ENCODE results near the gene SACM1L.

DNA sequence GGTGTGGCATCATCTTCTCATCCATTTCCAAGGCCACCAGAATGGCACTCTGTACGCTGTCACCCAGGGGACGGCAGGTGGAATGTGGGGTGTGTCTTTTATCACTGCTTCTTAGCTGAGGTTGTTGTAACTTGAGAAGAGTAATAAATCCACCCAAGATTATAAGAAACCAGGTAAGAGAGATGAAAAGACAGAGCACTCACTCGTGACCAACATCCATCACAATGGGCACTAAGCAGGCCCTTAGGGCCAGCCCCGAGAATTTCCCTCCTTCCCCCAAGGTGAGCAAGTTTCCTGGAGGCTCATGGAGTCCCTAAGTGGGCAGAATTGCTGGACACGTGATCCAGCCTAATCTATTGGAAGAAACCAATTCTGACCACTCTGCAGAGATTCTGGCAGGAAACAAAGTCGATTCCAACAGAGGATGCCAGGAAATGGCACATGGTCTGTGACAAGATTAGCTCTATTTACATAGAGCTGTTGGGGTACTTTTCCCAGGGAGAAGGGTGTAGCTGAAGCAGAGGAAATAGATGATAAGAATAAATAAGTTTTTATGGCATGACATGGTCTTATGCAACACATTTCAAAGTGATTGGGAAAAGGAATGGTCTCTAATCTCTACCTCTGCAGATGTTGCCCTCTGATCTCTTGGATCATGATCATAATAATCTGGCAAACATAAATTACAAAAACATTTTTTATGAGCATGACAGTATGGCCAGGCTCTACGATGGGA, 84.7 kb downstream of the SACM1L start:
- TF ChIP-seq BHLHE40 (IDR thresholded peaks at IDR 0.05; ENCODE audit: borderline replicate concordance) (no peak), PKNOX1 (IDR thresholded peaks at IDR 0.05) (no peak), FOXM1 (IDR thresholded peaks at IDR 0.05; ENCODE audit: borderline replicate concordance) (no peak)
